ENCODE data around the gene SLC7A11.

The SLC7A11 gene

GRCh38 chr4:138115053-138115452 is 127.1 kb downstream of the SLC7A11 start:
- peak; percentile 68 for DNase-seq
- H2AK5ac ChIP-seq (ENCODE audit: low read length), result no peak overlapping the region
- H4K8ac ChIP-seq (ENCODE audit: low read depth, low read length), result no peak overlapping the region
- H3K23ac ChIP-seq (ENCODE audit: low read length), result no peak overlapping the region
- no peak overlapping the region for H3K4me2 ChIP-seq (ENCODE audit: low read length)
- no peaks in the 10 kb centered on the region for H3K4me1 ChIP-seq (ENCODE audit: control insufficient read depth, low read depth, low read length)
- no peak overlapping the region for H3K4me3 ChIP-seq (ENCODE audit: low read length)
- H3K27me3 ChIP-seq (ENCODE audit: insufficient read depth, low read length, poor library complexity), result no peaks in the 10 kb centered on the region
- no peak overlapping the region for H3K4ac ChIP-seq (ENCODE audit: low read depth, low read length)
- no peak overlapping the region for H3K56ac ChIP-seq (ENCODE audit: low read length)
- no peak overlapping the region for H3K18ac ChIP-seq (ENCODE audit: low read length)
- no peaks in the 10 kb centered on the region for H3K79me2 ChIP-seq (ENCODE audit: control insufficient read depth, insufficient read depth, low read length)
- no peak overlapping the region for H4K5ac ChIP-seq (ENCODE audit: low read length)
- H2BK15ac ChIP-seq (replicated peaks; ENCODE audit: low read depth), result no peak overlapping the region
- WGBS (ENCODE audit: extremely low coverage, insufficient coverage, low lambda C conversion rate), result no CpG with 5 or more reads among the region's 2 CpGs
- H3K27ac ChIP-seq (ENCODE audit: low read depth, low read length), result no peak overlapping the region
- H2BK5ac ChIP-seq (ENCODE audit: low read length), result no peak overlapping the region
- no peaks in the 10 kb centered on the region for H3K79me1 ChIP-seq (ENCODE audit: low read length)
- no peaks in the 10 kb centered on the region for H3K36me3 ChIP-seq (ENCODE audit: control insufficient read depth, insufficient read depth, low read length)
- H2BK120ac ChIP-seq (ENCODE audit: low read depth, low read length), result no peak overlapping the region
- H3K9ac ChIP-seq (ENCODE audit: low read length), result no peak overlapping the region

GRCh38 chr4:138114434-138114833 is 127.7 kb downstream of the SLC7A11 start:
- no peaks in the 10 kb centered on the region for H3K36me3 ChIP-seq (ENCODE audit: control insufficient read depth, insufficient read depth, low read length)
- H2BK15ac ChIP-seq (replicated peaks; ENCODE audit: low read depth), result peak overlapping the region; percentile 96
- no peak overlapping the region for H3K9ac ChIP-seq (ENCODE audit: low read length)
- H3K56ac ChIP-seq (ENCODE audit: low read length), result no peak overlapping the region
- WGBS (ENCODE audit: extremely low coverage, insufficient coverage, low lambda C conversion rate), result no CpG with 5 or more reads among the region's 1 CpG
- DNase-seq, result no peak
- H3K4me1 ChIP-seq (ENCODE audit: control insufficient read depth, low read depth, low read length), result no peaks in the 10 kb centered on the region
- no peak overlapping the region for H3K4me3 ChIP-seq (ENCODE audit: low read length)
- H4K8ac ChIP-seq (ENCODE audit: low read depth, low read length), result no peak overlapping the region
- H2AK5ac ChIP-seq (ENCODE audit: low read length), result no peak overlapping the region
- no peaks in the 10 kb centered on the region for H3K27me3 ChIP-seq (ENCODE audit: insufficient read depth, low read length, poor library complexity)
- no peak overlapping the region for H3K23ac ChIP-seq (ENCODE audit: low read length)
- H3K79me2 ChIP-seq (ENCODE audit: control insufficient read depth, insufficient read depth, low read length), result no peaks in the 10 kb centered on the region
- no peak overlapping the region for H2BK120ac ChIP-seq (ENCODE audit: low read depth, low read length)
- H4K5ac ChIP-seq (ENCODE audit: low read length), result no peak overlapping the region
- H3K18ac ChIP-seq (ENCODE audit: low read length), result no peak overlapping the region
- H3K27ac ChIP-seq (ENCODE audit: low read depth, low read length), result no peak overlapping the region
- H3K4ac ChIP-seq (ENCODE audit: low read depth, low read length), result no peak overlapping the region
- H3K79me1 ChIP-seq (ENCODE audit: low read length), result no peaks in the 10 kb centered on the region
- H2BK5ac ChIP-seq (ENCODE audit: low read length), result no peak overlapping the region
- no peak overlapping the region for H3K4me2 ChIP-seq (ENCODE audit: low read length)

Measured in mesendoderm (in vitro differentiated cells).